Posterior vena cava (tissue), 2 donors: Measurements from ENCODE around the gene TOMM20. TPM values are rescaled to one million over a fixed set of nuclear protein-coding genes. Genes with fewer than 3 reads are reported as not detected.
"Not testable (repeated sequence)": the region's sequence is repeated elsewhere in the genome, so short reads cannot be mapped to it uniquely, and the experiment has no call there.

Experiments
- DNase-seq: peaks from one replicate; pipeline ENCODE4 v3.0.0-alpha.2; 2020; ENCODE audit warnings: low spot score
- intact Hi-C, 2 donors: fragments of 100-400 bp; cut with DNase I; formaldehyde crosslinking; loops; one replicate each; pipeline versions ENCODE4 v1.14.1 to v1.14.2; 2022 to 2023
- total RNA-seq, 2 donors: library from RNA; stranded (reverse); fragmentation: NEBNext Ultra II Directional; extraction: Animal tissue kit (Norgen Biotek cat#: 25700); gene quantifications; one replicate each; pipeline ENCODE4 v1.2.1, GENCODE V29; 2021
- donor health status: DM: yes; HTN: yes; CAD: no.
- donor health status: DM: yes; HTN: yes; CAD: no.

TOMM20 gene
- total RNA-seq, 2 donors from 2014 or later, result 75.4 to 86.2 TPM

GRCh38 chr1:235107368-235108184 lies 21.1 kb downstream of the TOMM20 start:
- no peak for DNase-seq

GRCh38 chr1:235106457-235106856 lies 22.2 kb downstream of the TOMM20 start:
- intact Hi-C loops, result no loop called here
- DNase-seq, result no peak

More at GRCh38 chr1:235107368-235108184, 21.1 kb downstream of the TOMM20 start:
- intact Hi-C loops, result no loop called here

- intact Hi-C loops, result no loop called here
- DNase-seq, result no peak
Observed at GRCh38 chr1:235105051-235106043, 23.3 kb downstream of the TOMM20 start.

GRCh38 chr1:235102993-235103411 lies 25.6 kb downstream of the TOMM20 start:
- intact Hi-C loops, result no loop called here

GRCh38 chr1:235102259-235102582 lies 26.4 kb downstream of the TOMM20 start:
- intact Hi-C loops, result no loop called here
- no peak for DNase-seq

More at GRCh38 chr1:235102993-235103411, 25.6 kb downstream of the TOMM20 start:
- no peak for DNase-seq

- intact Hi-C loops, result no loop called here
- DNase-seq, result no peak
Observed at GRCh38 chr1:235101558-235102258, 26.9 kb downstream of the TOMM20 start.

- DNase-seq, result no peak
- intact Hi-C loops, result no loop called here
Observed at GRCh38 chr1:235100194-235100772, 28.4 kb downstream of the TOMM20 start.

- intact Hi-C loops, result loop anchor here in 1 of 2 donors (5.0 kb wide), 1 partner anchor 612 kb away; no protein-coding TSS in a partner anchor
- no peak for DNase-seq
Observed at GRCh38 chr1:235098991-235099390, 29.6 kb downstream of the TOMM20 start.

- intact Hi-C loops, result loop anchor here in 1 of 2 donors (5.0 kb wide), 1 partner anchor 611 kb away; no protein-coding TSS in a partner anchor
- DNase-seq, result no peak
Observed at GRCh38 chr1:235098547-235098946, 30.1 kb downstream of the TOMM20 start.

GRCh38 chr1:235097501-235097900 lies 31.1 kb downstream of the TOMM20 start:
- intact Hi-C loops, result loop anchor here in 1 of 2 donors (5.0 kb wide), 1 partner anchor 610 kb away; no protein-coding TSS in a partner anchor
- not testable (repeated sequence) for DNase-seq

- no peak for DNase-seq
- intact Hi-C loops, result loop anchor here in 1 of 2 donors (5.0 kb wide), 1 partner anchor 609 kb away; no protein-coding TSS in a partner anchor
Observed at GRCh38 chr1:235095938-235096562, 32.6 kb downstream of the TOMM20 start.

- peak; percentile 93 for DNase-seq
- intact Hi-C loops, result loop anchor here in 1 of 2 donors (5.0 kb wide), 1 partner anchor 597 kb away; no protein-coding TSS in a partner anchor
Observed at GRCh38 chr1:235093696-235094592, 34.7 kb downstream of the TOMM20 start.

- peak; percentile 85 for DNase-seq
- intact Hi-C loops, result loop anchor here in 1 of 2 donors (5.0 kb wide), 1 partner anchor 596 kb away; no protein-coding TSS in a partner anchor
Observed at GRCh38 chr1:235093013-235093695, 35.5 kb downstream of the TOMM20 start.

GRCh38 chr1:235092415-235092814 lies 36.2 kb downstream of the TOMM20 start:
- peak; percentile 51 for DNase-seq
- intact Hi-C loops, result loop anchor here in 1 of 2 donors (5.0 kb wide), 1 partner anchor 595 kb away; no protein-coding TSS in a partner anchor

- not testable (repeated sequence) for DNase-seq
- intact Hi-C loops, result loop anchor here in 1 of 2 donors (5.0 kb wide), 1 partner anchor 595 kb away; no protein-coding TSS in a partner anchor
Observed at GRCh38 chr1:235092045-235092406, 36.6 kb downstream of the TOMM20 start.

- peak; percentile 51 for DNase-seq
- intact Hi-C loops, result loop anchor here in 1 of 2 donors (5.0 kb wide), 1 partner anchor 594 kb away; no protein-coding TSS in a partner anchor
Observed at GRCh38 chr1:235091319-235092044, 37.2 kb downstream of the TOMM20 start.
